ENCODE results near the gene TAF15. TPM values are rescaled to one million over a fixed set of nuclear protein-coding genes. Genes with fewer than 3 reads are reported as not detected.

Gene TAF15
- total RNA-seq, 2 experiments from 2014 or later = 65.9 to 256 TPM

DNA sequence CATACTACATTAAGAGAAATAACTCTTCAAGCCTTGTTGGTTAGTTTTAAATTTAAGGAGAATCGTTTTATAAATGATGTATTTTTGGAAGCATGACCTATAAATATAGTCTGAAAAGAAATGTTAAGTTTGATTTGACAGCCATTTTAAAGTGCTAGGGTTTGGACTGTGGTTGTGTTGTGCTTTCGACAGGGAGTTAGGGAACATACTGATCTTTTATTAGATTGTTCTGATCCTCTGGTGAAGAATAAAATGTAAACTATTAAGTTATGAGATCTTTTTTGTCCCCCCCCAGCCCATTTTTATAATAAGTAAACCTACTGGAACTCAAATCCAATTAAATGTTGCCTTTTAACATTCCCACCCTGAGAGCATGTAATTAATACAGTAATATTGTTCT is 12.0 kb downstream of the TAF15 start:
- no peak for DNase-seq (ENCODE audit: low spot score)
- peaks cover 67% of the 10 kb centered on the region for H3K79me2 ChIP-seq (ENCODE audit: insufficient read depth, low read depth, low read length)
- ChIA-PET CTCF (ENCODE audit: unreplicated experiment) (no interaction called here), POLR2A (no interaction called here)
- H3K4me2 ChIP-seq (ENCODE audit: low read length) = no peak overlapping the region
- no peaks in the 10 kb centered on the region for H3K4me1 ChIP-seq (ENCODE audit: insufficient read depth, low read length, poor library complexity, severe bottlenecking)
- H3K9me3 ChIP-seq (ENCODE audit: low read length) = no peaks in the 10 kb centered on the region
- intact Hi-C loops (cut with micrococcal nuclease; ENCODE audit: unreplicated experiment) = no loop called here
- H2AFZ ChIP-seq (ENCODE audit: low read length) = no peak overlapping the region
- no peaks in the 10 kb centered on the region for H3K9me2 ChIP-seq (ENCODE audit: insufficient read depth, low read length)
- no TSS peak for BruUV-seq (replicated peaks)
- H3K4me3 ChIP-seq (ENCODE audit: low read depth, low read length, poor library complexity, severe bottlenecking) = no peak overlapping the region
- H4K20me1 ChIP-seq (ENCODE audit: insufficient read depth, low read length) = peaks cover 40% of the 10 kb centered on the region
- H3K36me3 ChIP-seq (ENCODE audit: insufficient read depth, low read length) = peaks cover 100% of the 10 kb centered on the region
- TF ChIP-seq EZH2phosphoT487 (IDR thresholded peaks at IDR 0.05; ENCODE audit: borderline replicate concordance, low read depth, low read length) = no peak
- TF ChIP-seq, protein P1, sequence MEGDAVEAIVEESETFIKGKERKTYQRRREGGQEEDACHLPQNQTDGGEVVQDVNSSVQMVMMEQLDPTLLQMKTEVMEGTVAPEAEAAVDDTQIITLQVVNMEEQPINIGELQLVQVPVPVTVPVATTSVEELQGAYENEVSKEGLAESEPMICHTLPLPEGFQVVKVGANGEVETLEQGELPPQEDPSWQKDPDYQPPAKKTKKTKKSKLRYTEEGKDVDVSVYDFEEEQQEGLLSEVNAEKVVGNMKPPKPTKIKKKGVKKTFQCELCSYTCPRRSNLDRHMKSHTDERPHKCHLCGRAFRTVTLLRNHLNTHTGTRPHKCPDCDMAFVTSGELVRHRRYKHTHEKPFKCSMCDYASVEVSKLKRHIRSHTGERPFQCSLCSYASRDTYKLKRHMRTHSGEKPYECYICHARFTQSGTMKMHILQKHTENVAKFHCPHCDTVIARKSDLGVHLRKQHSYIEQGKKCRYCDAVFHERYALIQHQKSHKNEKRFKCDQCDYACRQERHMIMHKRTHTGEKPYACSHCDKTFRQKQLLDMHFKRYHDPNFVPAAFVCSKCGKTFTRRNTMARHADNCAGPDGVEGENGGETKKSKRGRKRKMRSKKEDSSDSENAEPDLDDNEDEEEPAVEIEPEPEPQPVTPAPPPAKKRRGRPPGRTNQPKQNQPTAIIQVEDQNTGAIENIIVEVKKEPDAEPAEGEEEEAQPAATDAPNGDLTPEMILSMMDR (conservative IDR thresholded peaks at IDR 0.05; ENCODE audit: low read length) = no peak
- no peak overlapping the region for H3K27ac ChIP-seq (ENCODE audit: low read depth, low read length, poor library complexity, severe bottlenecking)

GRCh38 chr17:35825206-35825605 is 15.9 kb downstream of the TAF15 start:
- peaks cover 97% of the 10 kb centered on the region for H3K36me3 ChIP-seq (ENCODE audit: insufficient read depth, low read length)
- H4K20me1 ChIP-seq (ENCODE audit: insufficient read depth, low read length) = peaks cover 13% of the 10 kb centered on the region; the same call in 1 of the 2 replicates
- BruUV-seq (replicated peaks) = no TSS peak

DNA sequence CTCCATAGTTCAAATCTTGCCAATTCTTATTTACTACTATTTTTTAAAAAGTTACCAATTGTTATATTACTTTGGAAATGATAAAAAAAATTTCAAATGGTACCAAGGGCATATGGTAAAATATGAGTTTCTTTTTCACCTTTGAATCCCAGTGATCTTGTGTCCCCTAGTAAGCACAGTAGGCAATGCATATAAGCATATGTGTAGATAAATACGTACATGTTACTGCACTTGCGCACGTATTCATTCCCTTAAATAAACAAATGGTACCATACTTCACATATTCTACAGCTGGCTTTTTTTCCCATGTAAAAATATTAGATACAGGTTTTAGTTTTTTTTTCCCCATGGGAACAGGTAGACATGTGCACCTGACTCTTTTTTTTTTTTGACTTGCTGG is 31.8 kb downstream of the TAF15 start:
- intact Hi-C loops (cut with micrococcal nuclease; ENCODE audit: unreplicated experiment) = no loop called here
- Histone ChIP-seq H3K4me3 (ENCODE audit: low read depth, low read length, poor library complexity, severe bottlenecking) (no peak overlapping the region), H3K27ac (ENCODE audit: low read depth, low read length, poor library complexity, severe bottlenecking) (no peak overlapping the region), H3K79me2 (ENCODE audit: insufficient read depth, low read depth, low read length) (no peaks in the 10 kb centered on the region), H3K36me3 (ENCODE audit: insufficient read depth, low read length) (peaks cover 99% of the 10 kb centered on the region), H3K9me2 (ENCODE audit: insufficient read depth, low read length) (no peaks in the 10 kb centered on the region), H2AFZ (ENCODE audit: low read length) (no peak overlapping the region), H3K4me1 (ENCODE audit: insufficient read depth, low read length, poor library complexity, severe bottlenecking) (no peaks in the 10 kb centered on the region), H3K9me3 (ENCODE audit: low read length) (no peaks in the 10 kb centered on the region), H3K4me2 (ENCODE audit: low read length) (no peak overlapping the region), H4K20me1 (ENCODE audit: insufficient read depth, low read length) (no peaks in the 10 kb centered on the region)
- ChIA-PET POLR2A (interaction anchor here (0.7 kb wide), 1 partner anchor 1536 kb away, joined by 4 read pairs; no protein-coding TSS in a partner anchor), CTCF (ENCODE audit: unreplicated experiment) (no interaction called here)
- no peak for TF ChIP-seq EZH2phosphoT487 (IDR thresholded peaks at IDR 0.05; ENCODE audit: borderline replicate concordance, low read depth, low read length)
- TF ChIP-seq, protein P1 (conservative IDR thresholded peaks at IDR 0.05; ENCODE audit: low read length) = no peak
- DNase-seq (ENCODE audit: low spot score) = no peak
- BruUV-seq (replicated peaks) = no TSS peak

More at GRCh38 chr17:35825206-35825605, 15.9 kb downstream of the TAF15 start:
- no peak for DNase-seq (ENCODE audit: low spot score)
- intact Hi-C loops (cut with micrococcal nuclease; ENCODE audit: unreplicated experiment) = no loop called here
- Histone ChIP-seq H2AFZ (ENCODE audit: low read length) (no peak overlapping the region), H3K4me1 (ENCODE audit: insufficient read depth, low read length, poor library complexity, severe bottlenecking) (no peaks in the 10 kb centered on the region), H3K9me3 (ENCODE audit: low read length) (no peaks in the 10 kb centered on the region), H3K4me3 (ENCODE audit: low read depth, low read length, poor library complexity, severe bottlenecking) (no peak overlapping the region), H3K79me2 (ENCODE audit: insufficient read depth, low read depth, low read length) (peaks cover 33% of the 10 kb centered on the region; the same call in 1 of the 2 replicates), H3K27ac (ENCODE audit: low read depth, low read length, poor library complexity, severe bottlenecking) (no peak overlapping the region), H3K4me2 (ENCODE audit: low read length) (no peak overlapping the region), H3K9me2 (ENCODE audit: insufficient read depth, low read length) (no peaks in the 10 kb centered on the region)
- ChIA-PET CTCF (ENCODE audit: unreplicated experiment) (no interaction called here), POLR2A (no interaction called here)
- TF ChIP-seq, protein P1 (conservative IDR thresholded peaks at IDR 0.05; ENCODE audit: low read length) = no peak
- TF ChIP-seq EZH2phosphoT487 (IDR thresholded peaks at IDR 0.05; ENCODE audit: borderline replicate concordance, low read depth, low read length) = no peak
